CD14-positive monocyte (primary cell): ENCODE measurements around the gene MAMLD1. TPM values are rescaled to one million over a fixed set of nuclear protein-coding genes. Genes with fewer than 3 reads are reported as not detected.

ENCODE experiments used
- DNase-seq, 3 donors: peaks; one replicate each; pipeline ENCODE4 v3.0.0-alpha.2; 2011 to 2022
- H2AFZ ChIP-seq: 2 replicates; pipeline ENCODE4 v1.6.0; 2012; ENCODE audit warnings: mild to moderate bottlenecking, low read depth, low read length, inconsistent platforms; ENCODE audit not compliant: insufficient read depth, poor library complexity, severe bottlenecking
- H3K27ac ChIP-seq, 2 donors: 1 replicate in 1 of 2; 2 replicates in 1 of 2; pipeline ENCODE4 v1.5.1; 2012 to 2013; ENCODE audit warnings: low read length in 2 of 2, control low read depth in 1 of 2, inconsistent platforms in 1 of 2, low read depth in 1 of 2, mild to moderate bottlenecking in 1 of 2
- H3K27me3 ChIP-seq, 2 donors: one replicate each; pipeline versions ENCODE4 v1.6.0 to v1.6.1; 2011 to 2013; ENCODE audit warnings: low read length in 2 of 2; ENCODE audit not compliant: control insufficient read depth in 2 of 2, insufficient read depth in 2 of 2
- H3K36me3 ChIP-seq, 2 donors: replicated peaks in 1 of 2; 1 replicate in 1 of 2; 2 replicates in 1 of 2; pipeline versions ENCODE4 v1.5.1 to v1.6.1; 2012 to 2013; ENCODE audit warnings: low read length in 2 of 2, control low read depth in 1 of 2, inconsistent platforms in 1 of 2, mild to moderate bottlenecking in 1 of 2; ENCODE audit not compliant: insufficient read depth in 2 of 2, control insufficient read depth in 1 of 2
- H3K4me1 ChIP-seq, 2 donors: 1 replicate in 1 of 2; 2 replicates in 1 of 2; pipeline versions ENCODE4 v1.5.1 to v1.6.1; 2012 to 2013; ENCODE audit warnings: low read length in 2 of 2, control low read depth in 1 of 2, inconsistent platforms in 1 of 2, mild to moderate bottlenecking in 1 of 2, moderate library complexity in 1 of 2; ENCODE audit not compliant: insufficient read depth in 2 of 2, control insufficient read depth in 1 of 2
- H3K4me2 ChIP-seq: replicated peaks from 2 replicates; pipeline ENCODE3; 2012; ENCODE audit warnings: low read length, moderate library complexity, mild to moderate bottlenecking; ENCODE audit not compliant: poor library complexity, severe bottlenecking; ENCODE audit errors: extremely low read depth
- H3K4me3 ChIP-seq, 3 experiments: fragments of 200-600 bp in 1 of 3; sonication (generic) in 1 of 3; replicated peaks in 1 of 3; 1 replicate in 2 of 3; 2 replicates in 1 of 3; pipeline ENCODE4 v1.5.1; 2011 to 2013; ENCODE audit warnings: low read length in 3 of 3, mild to moderate bottlenecking in 3 of 3, control low read depth in 2 of 3, low read depth in 2 of 3, inconsistent platforms in 1 of 3, moderate library complexity in 1 of 3
- H3K79me2 ChIP-seq: 2 replicates; pipeline ENCODE4 v1.6.0; 2012; ENCODE audit warnings: mild to moderate bottlenecking, control low read depth, inconsistent platforms, low read length, moderate library complexity; ENCODE audit not compliant: insufficient read depth
- H3K9ac ChIP-seq: 2 replicates; pipeline ENCODE4 v1.6.0; 2017; ENCODE audit warnings: low read length, mild to moderate bottlenecking; ENCODE audit not compliant: insufficient read depth, poor library complexity, severe bottlenecking
- H3K9me3 ChIP-seq, 2 donors: replicated peaks in 1 of 2; 1 replicate in 1 of 2; 2 replicates in 1 of 2; pipeline versions ENCODE4 v1.5.1 to v1.6.1; 2012 to 2013; ENCODE audit warnings: low read length in 2 of 2, control low read depth in 1 of 2; ENCODE audit not compliant: control insufficient read depth in 1 of 2, insufficient read depth in 1 of 2
- H4K20me1 ChIP-seq: 2 replicates; pipeline ENCODE4 v1.6.0; 2012; ENCODE audit warnings: mild to moderate bottlenecking, low read length, control low read depth, moderate library complexity; ENCODE audit not compliant: insufficient read depth
- H3K27ac Mint-ChIP-seq, 7 donors: one replicate each; pipeline ENCODE4 v1.8.0; 2020; ENCODE audit warnings: mild to moderate bottlenecking in 7 of 7, mixed read lengths in 7 of 7, moderate library complexity in 6 of 7, inconsistent platforms in 2 of 7
- H3K27me3 Mint-ChIP-seq, 3 donors: one replicate each; pipeline ENCODE4 v1.8.0; 2021 to 2022; ENCODE audit warnings: low read depth in 3 of 3, mild to moderate bottlenecking in 3 of 3, mixed read lengths in 3 of 3, moderate library complexity in 3 of 3, inconsistent platforms in 1 of 3
- H3K36me3 Mint-ChIP-seq, 2 donors: one replicate each; pipeline ENCODE4 v1.8.0; 2020; ENCODE audit warnings: mixed read lengths in 2 of 2, inconsistent platforms in 1 of 2, mild to moderate bottlenecking in 1 of 2
- H3K4me1 Mint-ChIP-seq: one replicate; pipeline ENCODE4 v1.8.0; 2020; ENCODE audit warnings: mild to moderate bottlenecking, mixed read lengths
- H3K4me3 Mint-ChIP-seq, 2 donors: one replicate each; pipeline ENCODE4 v1.8.0; 2020; ENCODE audit warnings: mild to moderate bottlenecking in 2 of 2, mixed read lengths in 2 of 2, moderate library complexity in 1 of 2
- H3K9me3 Mint-ChIP-seq, 7 donors: one replicate each; pipeline ENCODE4 v1.8.0; 2020 to 2022; ENCODE audit warnings: mixed read lengths in 7 of 7, mild to moderate bottlenecking in 6 of 7, moderate library complexity in 6 of 7, inconsistent platforms in 2 of 7
- CTCF ChIP-seq: fragments of 200-600 bp; IDR thresholded peaks from one replicate; pipeline ENCODE4 v1.8.0; 2022; ENCODE audit warnings: antibody characterized with exemption, mild to moderate bottlenecking
- WGBS: methylation state at CpG from one replicate; pipeline ENCODE4 v1.1.5; 2013; ENCODE audit warnings: missing lambda C conversion rate; ENCODE audit not compliant: insufficient coverage; 5-methylcytosine and 5-hydroxymethylcytosine counted together
- intact Hi-C, 2 donors: fragments of 100-400 bp; cut with micrococcal nuclease; formaldehyde crosslinking; loops; one replicate each; pipeline versions ENCODE4 v1.15.0 to v1.15.1; 2023
- polyA plus RNA-seq, 3 donors: library from polyadenylated mRNA; depleted of rRNA in 1 of 3; unstranded in 2 of 3; stranded (reverse) in 1 of 3; fragments of 300-500 nt in 2 of 3; fragments of >200 nt in 1 of 3; fragmentation: Illumina TruSeq in 2 of 3; gene quantifications; 1 replicate in 2 of 3; 2 replicates in 1 of 3; pipeline ENCODE4 v1.2.3, GENCODE V29; 2012 to 2021

MAMLD1 gene
- polyA plus RNA-seq, 3 donors = not detected

- Mint-ChIP-seq H3K27me3 (peaks cover 1 to 5% (median 5%) of the 10 kb centered on the region in 3 donors), H3K27ac (no peak overlapping the region), H3K4me1 (no peaks in the 10 kb centered on the region), H3K4me3 (no peak overlapping the region), H3K9me3 (peaks cover 0 to 3% (median 0%) of the 10 kb centered on the region in 7 donors), H3K36me3 (no peaks in the 10 kb centered on the region)
- intact Hi-C loops = no loop called here
- no peaks in the 10 kb centered on the region for H3K27me3 ChIP-seq
- H3K4me1 ChIP-seq = no peaks in the 10 kb centered on the region
- no peak overlapping the region for H2AFZ ChIP-seq
- H3K9me3 ChIP-seq = no peaks in the 10 kb centered on the region
- no CpG with 5 or more reads among the region's 1 CpG for WGBS
- no peak for DNase-seq
- no peaks in the 10 kb centered on the region for H3K79me2 ChIP-seq
- no peaks in the 10 kb centered on the region for H4K20me1 ChIP-seq
- H3K27ac ChIP-seq = no peak overlapping the region
- no peak overlapping the region for H3K4me2 ChIP-seq
- H3K9ac ChIP-seq = no peak overlapping the region
- no peaks in the 10 kb centered on the region for H3K36me3 ChIP-seq
- H3K4me3 ChIP-seq = no peak overlapping the region
- TF ChIP-seq CTCF = no peak
These were observed 41.9 kb downstream of the MAMLD1 start for GRCh38 chrX:150405006-150405405.

- intact Hi-C loops = no loop called here
- Mint-ChIP-seq H3K27me3 (peaks cover 1 to 5% (median 5%) of the 10 kb centered on the region in 3 donors), H3K36me3 (no peaks in the 10 kb centered on the region), H3K4me3 (no peak overlapping the region), H3K9me3 (peaks cover 0 to 3% (median 0%) of the 10 kb centered on the region in 7 donors), H3K4me1 (no peaks in the 10 kb centered on the region), H3K27ac (no peak overlapping the region)
- Histone ChIP-seq H3K4me2 (no peak overlapping the region), H3K4me3 (no peak overlapping the region), H3K27me3 (no peaks in the 10 kb centered on the region), H3K9ac (no peak overlapping the region), H2AFZ (no peak overlapping the region), H3K4me1 (no peaks in the 10 kb centered on the region), H3K36me3 (no peaks in the 10 kb centered on the region), H4K20me1 (no peaks in the 10 kb centered on the region), H3K79me2 (no peaks in the 10 kb centered on the region), H3K9me3 (no peaks in the 10 kb centered on the region), H3K27ac (no peak overlapping the region)
- no peak for DNase-seq
- no peak for TF ChIP-seq CTCF
- WGBS = no CpG with 5 or more reads among the region's 4 CpGs
These were observed 42.5 kb downstream of the MAMLD1 start for GRCh38 chrX:150405576-150405975.
